ENCODE measurements around the gene FAM72A. TPM values are rescaled to one million over a fixed set of nuclear protein-coding genes. Genes with fewer than 3 reads are reported as not detected.
"Not testable (repeated sequence)": the region's sequence is repeated elsewhere in the genome, so short reads cannot be mapped to it uniquely, and the experiment has no call there.

FAM72A gene
- total RNA-seq, 2 experiments from 2014 or later = 0.66 to 1.2 TPM

- H3K4me1 ChIP-seq (ENCODE audit: insufficient read depth, low read length); H3K4me3 ChIP-seq (ENCODE audit: low read length); H3K4me3 Mint-ChIP-seq; H3K4me1 Mint-ChIP-seq (ENCODE audit: low read depth); H3K36me3 ChIP-seq (ENCODE audit: insufficient read depth, low read length); DNase-seq; H3K9me3 Mint-ChIP-seq; H3K27me3 ChIP-seq (ENCODE audit: control insufficient read depth in 1 of 2, insufficient read depth in 2 of 2, low read length in 2 of 2); CTCF ChIA-PET; ATAC-seq (ENCODE audit: poor library complexity); H3K27me3 Mint-ChIP-seq; H3K9me3 ChIP-seq (ENCODE audit: control insufficient read depth in 1 of 2, insufficient read depth in 1 of 2, low read length in 2 of 2); H3K36me3 Mint-ChIP-seq (ENCODE audit: low read depth); POLR2A ChIA-PET; H3K27ac ChIP-seq (ENCODE audit: low read depth in 1 of 2, low read length in 2 of 2); intact Hi-C loops (cut with DNase I, micrococcal nuclease); H3K27ac Mint-ChIP-seq: not testable (repeated sequence)
Observed at GRCh38 chr1:206175459-206176113, 27.1 kb downstream of the FAM72A start.

GRCh38 chr1:206174182-206174868 lies 28.3 kb downstream of the FAM72A start:
- CTCF ChIA-PET; H3K9me3 Mint-ChIP-seq; ATAC-seq (ENCODE audit: poor library complexity); DNase-seq; H3K27ac Mint-ChIP-seq; H3K4me3 Mint-ChIP-seq; H3K9me3 ChIP-seq (ENCODE audit: control insufficient read depth in 1 of 2, insufficient read depth in 1 of 2, low read length in 2 of 2); H3K36me3 ChIP-seq (ENCODE audit: insufficient read depth, low read length); H3K4me3 ChIP-seq (ENCODE audit: low read length); H3K4me1 Mint-ChIP-seq (ENCODE audit: low read depth); H3K36me3 Mint-ChIP-seq (ENCODE audit: low read depth); H3K27ac ChIP-seq (ENCODE audit: low read depth in 1 of 2, low read length in 2 of 2); H3K27me3 Mint-ChIP-seq; intact Hi-C loops (cut with DNase I, micrococcal nuclease); H3K4me1 ChIP-seq (ENCODE audit: insufficient read depth, low read length); H3K27me3 ChIP-seq (ENCODE audit: control insufficient read depth in 1 of 2, insufficient read depth in 2 of 2, low read length in 2 of 2); POLR2A ChIA-PET: not testable (repeated sequence)

- CTCF ChIA-PET; H3K4me1 Mint-ChIP-seq (ENCODE audit: low read depth); H3K27ac ChIP-seq (ENCODE audit: low read depth in 1 of 2, low read length in 2 of 2); H3K9me3 Mint-ChIP-seq; DNase-seq; H3K4me3 Mint-ChIP-seq; H3K4me3 ChIP-seq (ENCODE audit: low read length); H3K27me3 ChIP-seq (ENCODE audit: control insufficient read depth in 1 of 2, insufficient read depth in 2 of 2, low read length in 2 of 2); H3K9me3 ChIP-seq (ENCODE audit: control insufficient read depth in 1 of 2, insufficient read depth in 1 of 2, low read length in 2 of 2); POLR2A ChIA-PET; intact Hi-C loops (cut with DNase I, micrococcal nuclease); H3K27ac Mint-ChIP-seq; H3K36me3 Mint-ChIP-seq (ENCODE audit: low read depth); H3K27me3 Mint-ChIP-seq; H3K4me1 ChIP-seq (ENCODE audit: insufficient read depth, low read length); H3K36me3 ChIP-seq (ENCODE audit: insufficient read depth, low read length); ATAC-seq (ENCODE audit: poor library complexity): not testable (repeated sequence)
Observed at GRCh38 chr1:206173110-206173719, 29.4 kb downstream of the FAM72A start.

- H3K4me3 Mint-ChIP-seq; H3K4me1 ChIP-seq (ENCODE audit: insufficient read depth, low read length); H3K27me3 Mint-ChIP-seq; intact Hi-C loops (cut with DNase I, micrococcal nuclease); DNase-seq; H3K4me1 Mint-ChIP-seq (ENCODE audit: low read depth); H3K27me3 ChIP-seq (ENCODE audit: control insufficient read depth in 1 of 2, insufficient read depth in 2 of 2, low read length in 2 of 2); POLR2A ChIA-PET; H3K4me3 ChIP-seq (ENCODE audit: low read length); H3K36me3 Mint-ChIP-seq (ENCODE audit: low read depth); H3K9me3 Mint-ChIP-seq; H3K36me3 ChIP-seq (ENCODE audit: insufficient read depth, low read length); ATAC-seq (ENCODE audit: poor library complexity); CTCF ChIA-PET; H3K9me3 ChIP-seq (ENCODE audit: control insufficient read depth in 1 of 2, insufficient read depth in 1 of 2, low read length in 2 of 2); H3K27ac ChIP-seq (ENCODE audit: low read depth in 1 of 2, low read length in 2 of 2); H3K27ac Mint-ChIP-seq: not testable (repeated sequence)
Observed at GRCh38 chr1:206169794-206170193, 32.8 kb downstream of the FAM72A start.
